ENCODE results near the gene ZBTB7C.

ZBTB7C gene

DNA sequence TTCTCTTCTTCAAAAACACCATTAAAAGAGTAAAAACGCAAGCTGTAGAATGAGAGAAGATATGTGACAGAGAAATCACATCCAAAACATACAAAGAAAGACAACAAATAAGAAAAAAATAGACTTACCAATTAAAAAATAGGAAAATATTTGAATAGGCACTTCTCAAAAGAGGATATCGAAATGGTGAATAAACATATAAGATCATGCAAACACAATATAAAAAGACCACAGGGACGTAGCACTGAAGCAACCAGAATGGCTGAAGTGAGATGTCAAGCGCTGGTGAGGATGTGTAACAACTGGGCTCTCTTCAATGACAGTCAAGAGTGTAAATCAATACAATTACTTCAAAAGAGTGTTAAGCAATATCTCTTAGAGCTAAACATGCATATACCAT lies 202.3 kb downstream of the ZBTB7C start:
- DNase-seq = no peak

DNA sequence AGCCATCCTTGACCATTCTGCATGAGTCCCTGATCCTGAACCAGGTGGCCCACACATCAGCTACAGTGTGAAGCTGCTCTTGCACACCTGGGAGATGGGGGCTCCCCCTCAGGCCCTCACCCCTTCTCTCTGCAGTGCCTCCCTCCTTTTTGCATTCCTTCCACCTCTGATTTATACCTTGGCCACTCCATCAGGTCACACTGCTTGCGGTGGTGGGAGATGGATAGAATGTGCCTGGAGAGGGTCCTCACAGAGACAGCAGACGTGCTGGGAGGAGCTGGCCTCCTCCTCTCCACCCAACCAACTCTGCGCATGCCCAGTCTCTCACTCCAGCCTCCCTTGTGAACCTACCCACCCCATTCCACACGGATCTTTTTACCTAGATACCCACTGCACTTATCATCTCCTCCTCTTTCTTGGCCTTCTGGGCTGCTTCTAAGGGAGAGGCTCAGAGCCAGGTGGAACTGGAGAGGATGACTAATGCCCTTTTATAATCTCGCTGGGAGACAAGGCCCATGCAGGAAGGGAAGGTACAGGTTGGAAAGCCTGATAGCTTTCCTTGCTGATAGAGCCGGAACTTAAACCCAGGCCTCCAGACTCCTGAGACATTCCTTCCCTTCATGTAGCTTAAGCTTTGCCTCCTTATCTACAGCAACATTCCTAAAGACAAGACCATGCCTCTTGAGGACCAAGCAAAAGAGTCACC lies 205.1 kb downstream of the ZBTB7C start:
- DNase-seq = no peak

DNA sequence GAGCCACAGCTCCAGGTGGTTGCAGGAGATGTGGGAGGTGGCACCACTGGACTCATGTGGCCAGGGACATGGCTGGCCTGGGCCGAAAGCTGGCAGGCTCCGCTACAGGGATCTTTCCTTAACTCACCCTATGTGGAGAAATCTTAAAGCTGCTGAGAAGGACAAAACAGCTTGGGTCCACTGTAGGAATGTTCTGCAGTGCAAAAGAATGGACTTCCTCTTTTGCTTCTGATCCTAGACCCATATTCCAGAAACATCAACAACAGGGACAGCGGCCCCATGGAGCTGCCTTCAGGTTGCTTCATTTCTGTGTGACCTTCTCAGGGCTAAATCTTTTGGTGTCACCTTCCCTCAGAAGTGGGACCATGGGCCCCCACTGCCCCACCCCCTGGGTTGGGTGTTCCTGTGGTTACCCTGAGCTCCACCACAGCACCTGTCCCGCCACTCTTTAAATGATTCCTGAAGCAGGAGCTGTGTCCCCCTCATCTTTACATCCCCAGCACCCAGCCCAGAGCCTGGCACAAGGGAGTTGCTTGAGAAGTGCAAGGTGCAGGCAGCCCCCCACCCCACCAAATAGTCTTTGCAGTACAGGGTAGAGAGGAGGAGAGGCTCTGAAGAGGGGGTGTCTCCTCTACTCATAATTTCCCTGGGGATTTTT lies 205.8 kb downstream of the ZBTB7C start:
- DNase-seq = no peak

DNA sequence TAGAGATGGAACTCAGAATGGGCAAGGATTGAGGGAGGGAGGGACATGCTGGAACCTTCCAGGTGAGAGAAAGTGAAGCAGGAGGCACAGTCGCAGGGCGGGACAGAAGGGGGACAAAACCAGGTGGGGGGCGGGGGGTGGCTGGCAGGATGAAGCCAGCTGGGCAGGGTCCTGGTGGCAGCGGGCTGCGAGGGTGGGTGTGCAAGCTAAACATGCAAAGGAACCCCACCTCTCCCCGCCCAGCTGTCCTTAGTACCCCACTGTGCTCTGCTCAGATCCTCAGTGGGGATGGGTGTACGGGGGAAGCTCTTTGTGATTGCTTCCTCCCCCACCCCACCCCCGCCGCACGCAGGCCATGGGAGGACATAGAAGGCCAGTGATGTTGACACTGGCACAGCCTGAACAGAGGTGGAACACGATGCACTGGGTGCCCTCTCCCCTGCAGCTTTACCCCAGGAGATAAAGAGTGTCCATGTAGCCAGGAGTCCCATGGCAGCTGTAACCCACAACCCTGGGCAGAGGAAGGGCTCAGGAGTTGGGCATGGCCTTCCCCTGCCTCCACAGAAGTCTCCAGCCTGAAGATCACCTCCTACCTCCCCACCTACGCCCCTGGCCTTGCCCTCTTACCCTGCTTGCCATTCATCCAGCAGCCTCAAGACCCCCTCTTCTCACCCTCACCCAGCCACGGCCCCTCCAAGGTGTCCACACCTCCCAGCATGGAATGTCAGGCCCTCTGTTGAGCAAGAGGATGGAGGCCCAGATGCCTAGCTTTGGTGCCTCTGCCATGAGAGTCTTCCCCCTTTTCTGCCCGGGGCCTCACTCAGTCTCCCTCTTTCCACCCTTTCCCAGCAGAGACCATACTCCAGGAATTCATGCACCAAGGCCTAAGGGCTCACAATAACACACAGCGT lies 206.6 kb downstream of the ZBTB7C start:
- DNase-seq = no peak

DNA sequence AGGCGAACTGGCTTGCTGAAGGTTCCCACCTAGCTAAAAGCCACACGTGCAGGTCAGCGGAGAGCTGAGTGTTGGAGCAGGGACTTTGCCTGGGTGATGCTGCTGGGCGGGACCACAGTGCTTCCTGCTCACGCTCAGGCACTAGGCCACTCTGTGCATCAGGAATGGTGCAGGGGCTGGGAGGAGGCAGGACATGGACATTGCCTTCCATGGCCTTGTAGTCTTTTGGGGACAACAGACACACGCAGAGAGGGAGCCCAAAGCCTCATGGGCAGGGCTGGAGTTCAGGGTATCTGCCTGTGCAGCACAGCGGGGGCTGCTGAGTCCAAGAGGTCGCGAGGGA lies 207.2 kb downstream of the ZBTB7C start:
- DNase-seq = no peak

- no peak for DNase-seq
Observed at GRCh38 chr18:48201337-48202005, 207.7 kb downstream of the ZBTB7C start.

DNA sequence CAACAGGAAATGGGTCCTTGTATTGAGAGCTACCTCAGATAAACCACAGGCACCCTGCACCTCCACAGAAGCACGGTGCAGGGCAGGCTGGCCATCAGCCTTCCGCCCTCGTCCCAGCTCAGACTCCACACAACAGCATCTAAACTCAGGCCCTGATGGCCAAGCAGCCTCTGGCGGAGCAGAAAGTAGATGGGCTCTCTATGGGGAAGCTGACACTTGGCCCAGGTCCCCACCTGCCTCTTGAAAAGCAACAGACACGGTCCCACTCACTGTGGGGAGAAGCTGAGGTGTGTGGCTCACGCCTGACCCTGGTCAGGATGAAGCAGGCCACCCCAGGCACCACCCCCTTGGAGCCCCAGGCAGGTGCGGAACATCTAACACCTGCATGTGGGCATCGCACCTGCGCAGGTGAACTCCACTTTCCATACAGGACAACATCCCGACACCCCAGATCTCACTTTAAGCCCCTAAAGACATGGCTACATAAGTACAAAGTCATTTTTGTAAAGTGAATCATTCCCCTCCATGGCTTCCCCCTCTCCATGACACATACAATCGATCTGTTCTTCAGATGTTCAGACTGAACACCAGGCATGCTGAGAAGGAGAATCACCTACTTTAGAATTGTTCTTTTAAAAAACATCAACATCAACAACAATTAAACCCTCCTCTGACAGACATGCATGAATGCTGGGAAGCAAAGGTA lies 208.4 kb downstream of the ZBTB7C start:
- no peak for DNase-seq

GRCh38 chr18:48199399-48199798 lies 209.8 kb downstream of the ZBTB7C start:
- no peak for DNase-seq

DNA sequence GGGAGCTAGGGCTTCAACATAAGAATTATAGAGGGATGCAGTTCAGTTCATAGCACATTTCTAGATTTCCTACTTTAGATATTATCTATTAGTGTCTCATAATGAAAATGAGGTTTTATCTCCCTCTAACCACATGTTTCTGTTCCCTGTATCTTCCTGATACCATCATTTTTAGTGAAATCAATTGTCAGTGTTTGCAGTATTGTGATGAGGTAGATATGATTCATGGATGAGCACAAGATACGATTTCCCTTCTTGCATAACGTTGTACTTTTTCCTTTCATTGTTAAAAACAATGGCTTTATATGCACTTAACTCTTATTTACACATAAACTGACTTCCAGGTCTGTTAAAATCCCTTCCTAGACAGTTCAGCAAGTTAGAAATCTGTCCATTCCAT lies 211.4 kb downstream of the ZBTB7C start:
- DNase-seq = no peak

- DNase-seq = no peak
Observed at GRCh38 chr18:48195787-48196186, 213.4 kb downstream of the ZBTB7C start.

DNA sequence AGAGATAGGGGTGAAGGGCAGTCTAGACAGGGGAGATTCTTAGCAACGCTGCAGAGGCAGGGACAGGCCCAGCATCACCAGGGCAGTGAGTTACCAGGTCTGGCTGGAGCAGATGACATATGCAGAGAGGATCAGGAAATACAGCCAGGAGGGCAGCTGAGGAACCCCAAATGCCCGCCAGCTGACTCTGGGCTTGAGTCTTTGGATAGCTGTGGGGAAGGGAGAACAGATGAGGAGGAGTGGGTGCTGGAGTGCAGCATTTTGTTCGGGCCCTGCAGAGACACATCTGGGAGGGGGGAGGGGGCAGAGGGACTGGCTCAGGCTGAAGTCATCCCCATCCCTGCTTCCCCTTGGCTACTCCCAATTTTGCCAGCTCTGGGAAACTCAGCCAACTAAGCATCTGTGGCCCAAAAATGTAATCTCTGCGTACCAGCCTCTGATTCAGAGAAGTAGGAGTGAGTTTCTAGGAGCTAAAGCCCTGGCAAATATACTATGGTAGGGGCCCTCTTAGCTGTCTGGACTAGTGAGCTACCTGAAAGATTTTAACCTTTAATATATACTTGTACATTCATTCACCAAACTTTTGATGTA lies 214.5 kb downstream of the ZBTB7C start:
- no peak for DNase-seq

- DNase-seq = no peak
Observed at GRCh38 chr18:48193521-48194492, 215.4 kb downstream of the ZBTB7C start.

GRCh38 chr18:48192542-48192941 lies 216.6 kb downstream of the ZBTB7C start:
- DNase-seq = no peak

DNA sequence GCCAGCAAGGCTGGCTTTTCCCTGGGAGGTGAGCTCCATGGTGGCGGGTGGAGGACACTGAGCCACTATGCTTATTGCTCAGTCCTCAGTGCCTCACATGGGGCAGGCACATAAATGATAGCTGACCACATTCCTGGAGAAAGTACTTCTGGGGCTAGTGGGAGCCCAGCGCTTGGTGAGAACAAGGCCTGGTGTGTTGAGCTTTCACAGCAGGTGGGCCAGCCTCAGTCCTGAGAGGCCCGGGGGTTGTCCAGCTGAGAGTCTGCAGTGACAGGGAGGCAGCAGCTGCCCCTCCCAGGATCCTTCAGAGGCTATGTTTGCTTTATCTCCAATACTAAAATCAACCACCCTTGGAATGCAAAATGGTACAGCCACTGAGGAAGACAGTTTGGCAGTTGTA lies 217.7 kb downstream of the ZBTB7C start:
- no peak for DNase-seq

DNA sequence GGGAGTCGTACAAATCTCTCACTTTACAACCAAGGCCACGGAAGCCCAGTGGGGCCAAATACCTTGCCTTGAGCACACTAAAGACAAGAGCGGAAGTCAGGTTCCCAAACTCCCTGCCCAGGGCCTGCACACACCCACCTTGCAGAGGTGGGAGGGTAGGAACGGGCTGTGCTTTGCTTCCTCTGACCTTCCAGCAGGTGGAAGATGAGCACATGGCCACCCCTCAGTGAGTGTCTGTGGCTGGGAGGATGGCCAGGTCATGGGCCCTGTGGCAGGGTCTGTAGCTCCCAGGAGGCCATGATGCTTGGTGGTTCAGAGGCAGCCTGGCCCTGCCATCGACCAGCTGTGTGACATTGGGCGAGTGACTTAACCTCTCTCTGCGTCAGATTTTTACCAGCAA lies 218.2 kb downstream of the ZBTB7C start:
- DNase-seq = no peak

GRCh38 chr18:48188609-48189008 lies 220.6 kb downstream of the ZBTB7C start:
- DNase-seq = no peak

DNA sequence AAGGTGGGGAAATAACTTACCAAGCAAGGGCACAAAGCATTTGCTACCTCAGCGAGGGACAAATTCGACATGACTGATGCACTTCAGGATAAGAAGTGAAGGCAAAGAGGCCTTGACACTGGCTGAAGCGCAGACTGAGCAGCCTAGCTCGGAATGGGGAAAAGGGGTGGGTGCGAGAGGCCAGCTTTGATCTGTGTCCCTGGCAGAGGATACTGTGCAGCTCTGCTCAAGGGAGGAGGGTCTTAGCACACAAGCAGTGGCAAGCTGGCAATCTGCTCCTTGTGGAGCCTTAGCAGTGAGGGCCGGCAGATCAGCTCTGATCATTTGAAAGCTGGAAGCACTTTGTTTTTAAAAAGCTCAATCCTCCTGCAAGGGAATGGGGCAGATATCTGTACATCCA lies 222.3 kb downstream of the ZBTB7C start:
- DNase-seq = no peak

- DNase-seq = no peak
Observed at GRCh38 chr18:48186131-48186766, 222.9 kb downstream of the ZBTB7C start.

- DNase-seq = no peak
Observed at GRCh38 chr18:48184118-48184517, 225.1 kb downstream of the ZBTB7C start.

DNA sequence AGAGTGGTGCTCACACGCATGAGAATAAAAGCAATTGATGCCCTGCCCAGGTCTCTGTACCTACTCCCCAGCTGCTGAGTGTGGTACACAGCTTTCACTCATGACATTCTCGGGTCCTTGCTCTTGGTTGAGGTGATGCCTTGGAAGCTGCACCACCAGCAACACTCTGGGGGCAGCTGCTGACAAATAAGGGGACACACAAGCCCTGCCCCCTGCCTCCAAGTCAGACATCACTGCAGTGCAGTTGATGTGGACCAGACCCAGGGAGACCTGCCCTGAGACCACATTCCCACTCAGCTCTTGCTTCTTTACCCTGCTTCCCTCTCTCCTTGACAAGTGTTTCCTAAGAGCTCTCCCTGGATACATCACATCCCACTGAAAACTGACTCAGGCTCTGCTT lies 225.6 kb downstream of the ZBTB7C start:
- DNase-seq = no peak

DNA sequence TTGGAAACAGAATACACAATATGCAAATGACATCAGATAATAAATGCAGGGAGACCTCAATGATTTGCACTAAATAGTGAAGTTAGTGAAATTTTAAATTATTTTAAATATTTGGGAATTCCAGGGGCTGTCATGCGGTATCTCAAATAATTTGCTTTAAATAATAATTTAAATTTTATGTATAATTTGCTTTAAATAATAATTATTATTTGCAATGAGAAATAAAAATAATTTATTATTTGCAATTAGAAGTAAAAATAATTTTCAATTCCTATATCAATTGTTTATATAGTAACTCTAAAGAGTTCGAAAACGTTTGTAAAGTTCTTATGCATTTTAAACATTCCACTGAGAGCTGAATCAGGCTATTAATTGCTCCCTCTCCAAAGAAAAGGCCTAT lies 226.4 kb downstream of the ZBTB7C start:
- DNase-seq = no peak

Measured in DMS 273 treated with DMSO at 0.1 percent for 48 hours (cell line).